ENCODE results near the gene LST1.

LST1 gene

DNA sequence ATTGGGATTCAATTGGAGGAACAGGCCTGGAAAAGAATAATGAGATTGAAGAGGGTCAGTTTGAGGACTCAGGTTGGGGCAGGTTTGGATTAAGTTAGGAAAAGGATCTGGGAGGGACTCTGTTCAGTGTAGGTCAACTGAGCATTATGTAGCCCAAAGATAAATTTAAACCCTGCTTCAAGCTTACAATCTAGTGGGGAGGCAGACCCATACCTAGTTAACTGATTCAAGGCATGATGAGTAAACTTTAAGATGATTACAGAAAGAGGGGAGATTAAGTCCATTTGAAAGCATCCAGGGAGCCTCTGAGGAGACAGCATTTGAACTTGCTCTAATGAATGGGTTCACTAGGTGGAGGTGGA, 25.4 kb upstream of the LST1 start:
- DNase-seq, result no peak

- DNase-seq, result peak; percentile 44
These were observed 18.3 kb upstream of the LST1 start for GRCh38 chr6:31567531-31568370.

DNA sequence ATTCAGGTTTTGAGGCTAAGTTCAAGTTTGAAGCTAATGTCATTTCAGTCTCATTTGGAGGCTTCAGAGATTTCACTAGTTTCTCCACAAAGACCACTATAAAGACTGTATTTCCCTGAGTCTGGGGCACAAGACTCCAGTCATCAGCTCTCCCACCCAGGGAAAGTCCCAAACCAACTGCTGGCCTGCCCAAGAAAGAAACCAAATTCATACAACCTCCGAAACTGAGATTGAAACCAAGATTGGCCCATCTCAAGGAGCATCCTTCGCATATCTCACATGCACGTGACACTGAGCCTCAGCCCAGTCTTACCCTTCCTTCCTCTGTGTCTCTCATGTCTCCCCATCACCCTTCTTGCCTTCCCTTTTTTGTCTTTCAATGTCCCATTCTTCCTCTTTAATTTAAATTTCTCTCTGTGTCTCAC, 17.5 kb upstream of the LST1 start:
- DNase-seq, result peak; percentile 78

GRCh38 chr6:31569861-31570536, 16.1 kb upstream of the LST1 start:
- DNase-seq, result no peak

- peak; percentile 78 for DNase-seq
These were observed 13.8 kb upstream of the LST1 start, which contains the start of gene LTA for GRCh38 chr6:31572041-31572911. Gene LTA (plus strand): TSS chr6:31572289. CDS start chr6:31572743, 454 bp downstream.

GRCh38 chr6:31573239-31574105, 12.6 kb upstream of the LST1 start:
- DNase-seq, result no peak

- no peak for DNase-seq
These were observed 11.7 kb upstream of the LST1 start for GRCh38 chr6:31574106-31575061.

DNA sequence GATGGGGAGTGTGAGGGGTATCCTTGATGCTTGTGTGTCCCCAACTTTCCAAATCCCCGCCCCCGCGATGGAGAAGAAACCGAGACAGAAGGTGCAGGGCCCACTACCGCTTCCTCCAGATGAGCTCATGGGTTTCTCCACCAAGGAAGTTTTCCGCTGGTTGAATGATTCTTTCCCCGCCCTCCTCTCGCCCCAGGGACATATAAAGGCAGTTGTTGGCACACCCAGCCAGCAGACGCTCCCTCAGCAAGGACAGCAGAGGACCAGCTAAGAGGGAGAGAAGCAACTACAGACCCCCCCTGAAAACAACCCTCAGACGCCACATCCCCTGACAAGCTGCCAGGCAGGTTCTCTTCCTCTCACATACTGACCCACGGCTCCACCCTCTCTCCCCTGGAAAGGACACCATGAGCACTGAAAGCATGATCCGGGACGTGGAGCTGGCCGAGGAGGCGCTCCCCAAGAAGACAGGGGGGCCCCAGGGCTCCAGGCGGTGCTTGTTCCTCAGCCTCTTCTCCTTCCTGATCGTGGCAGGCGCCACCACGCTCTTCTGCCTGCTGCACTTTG, 10.7 kb upstream of the LST1 start, which contains the start of gene TNF:
TNF (plus strand) TSS at position 231 of the 567 bp plus-strand sequence; CDS start at position 408, 177 bp downstream.
- peak; percentile 88 for DNase-seq

GRCh38 chr6:31575952-31576685, 10.0 kb upstream of the LST1 start:
- no peak for DNase-seq

DNA sequence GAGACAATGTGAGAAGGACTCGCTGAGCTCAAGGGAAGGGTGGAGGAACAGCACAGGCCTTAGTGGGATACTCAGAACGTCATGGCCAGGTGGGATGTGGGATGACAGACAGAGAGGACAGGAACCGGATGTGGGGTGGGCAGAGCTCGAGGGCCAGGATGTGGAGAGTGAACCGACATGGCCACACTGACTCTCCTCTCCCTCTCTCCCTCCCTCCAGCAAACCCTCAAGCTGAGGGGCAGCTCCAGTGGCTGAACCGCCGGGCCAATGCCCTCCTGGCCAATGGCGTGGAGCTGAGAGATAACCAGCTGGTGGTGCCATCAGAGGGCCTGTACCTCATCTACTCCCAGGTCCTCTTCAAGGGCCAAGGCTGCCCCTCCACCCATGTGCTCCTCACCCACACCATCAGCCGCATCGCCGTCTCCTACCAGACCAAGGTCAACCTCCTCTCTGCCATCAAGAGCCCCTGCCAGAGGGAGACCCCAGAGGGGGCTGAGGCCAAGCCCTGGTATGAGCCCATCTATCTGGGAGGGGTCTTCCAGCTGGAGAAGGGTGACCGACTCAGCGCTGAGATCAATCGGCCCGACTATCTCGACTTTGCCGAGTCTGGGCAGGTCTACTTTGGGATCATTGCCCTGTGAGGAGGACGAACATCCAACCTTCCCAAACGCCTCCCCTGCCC, 9.0 kb upstream of the LST1 start:
- peak; percentile 53 for DNase-seq

DNA sequence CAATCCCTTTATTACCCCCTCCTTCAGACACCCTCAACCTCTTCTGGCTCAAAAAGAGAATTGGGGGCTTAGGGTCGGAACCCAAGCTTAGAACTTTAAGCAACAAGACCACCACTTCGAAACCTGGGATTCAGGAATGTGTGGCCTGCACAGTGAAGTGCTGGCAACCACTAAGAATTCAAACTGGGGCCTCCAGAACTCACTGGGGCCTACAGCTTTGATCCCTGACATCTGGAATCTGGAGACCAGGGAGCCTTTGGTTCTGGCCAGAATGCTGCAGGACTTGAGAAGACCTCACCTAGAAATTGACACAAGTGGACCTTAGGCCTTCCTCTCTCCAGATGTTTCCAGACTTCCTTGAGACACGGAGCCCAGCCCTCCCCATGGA, 8.5 kb upstream of the LST1 start:
- DNase-seq, result no peak

DNA sequence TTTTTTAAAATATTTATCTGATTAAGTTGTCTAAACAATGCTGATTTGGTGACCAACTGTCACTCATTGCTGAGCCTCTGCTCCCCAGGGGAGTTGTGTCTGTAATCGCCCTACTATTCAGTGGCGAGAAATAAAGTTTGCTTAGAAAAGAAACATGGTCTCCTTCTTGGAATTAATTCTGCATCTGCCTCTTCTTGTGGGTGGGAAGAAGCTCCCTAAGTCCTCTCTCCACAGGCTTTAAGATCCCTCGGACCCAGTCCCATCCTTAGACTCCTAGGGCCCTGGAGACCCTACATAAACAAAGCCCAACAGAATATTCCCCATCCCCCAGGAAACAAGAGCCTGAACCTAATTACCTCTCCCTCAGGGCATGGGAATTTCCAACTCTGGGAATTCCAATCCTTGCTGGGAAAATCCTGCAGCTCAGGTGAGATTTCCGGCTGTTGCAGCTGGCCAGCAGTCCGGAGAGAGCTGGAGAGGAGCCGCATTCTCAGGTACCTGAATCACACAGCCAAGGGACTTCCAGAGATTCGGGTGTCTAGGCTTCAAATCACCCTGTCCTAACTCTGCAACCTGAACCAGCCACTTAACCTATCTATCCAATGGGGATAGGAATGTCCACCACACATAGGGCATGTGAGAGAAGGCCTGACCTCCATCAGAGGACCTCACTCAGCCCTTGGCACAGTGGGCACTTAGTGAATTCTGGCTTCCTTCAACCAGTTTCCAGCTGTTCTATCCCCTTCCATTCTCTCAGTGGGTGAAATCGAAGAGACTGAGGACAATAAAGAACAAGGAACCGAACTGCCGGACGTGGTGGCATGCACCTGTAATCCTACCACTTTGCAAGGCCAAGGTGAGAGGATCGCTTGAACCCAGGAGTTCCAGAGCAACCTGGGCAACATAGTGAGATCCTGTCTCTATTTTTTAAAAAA, 7.6 kb upstream of the LST1 start:
- no peak for DNase-seq

- no peak for DNase-seq
These were observed 7.0 kb upstream of the LST1 start for GRCh38 chr6:31579119-31579505.

DNA sequence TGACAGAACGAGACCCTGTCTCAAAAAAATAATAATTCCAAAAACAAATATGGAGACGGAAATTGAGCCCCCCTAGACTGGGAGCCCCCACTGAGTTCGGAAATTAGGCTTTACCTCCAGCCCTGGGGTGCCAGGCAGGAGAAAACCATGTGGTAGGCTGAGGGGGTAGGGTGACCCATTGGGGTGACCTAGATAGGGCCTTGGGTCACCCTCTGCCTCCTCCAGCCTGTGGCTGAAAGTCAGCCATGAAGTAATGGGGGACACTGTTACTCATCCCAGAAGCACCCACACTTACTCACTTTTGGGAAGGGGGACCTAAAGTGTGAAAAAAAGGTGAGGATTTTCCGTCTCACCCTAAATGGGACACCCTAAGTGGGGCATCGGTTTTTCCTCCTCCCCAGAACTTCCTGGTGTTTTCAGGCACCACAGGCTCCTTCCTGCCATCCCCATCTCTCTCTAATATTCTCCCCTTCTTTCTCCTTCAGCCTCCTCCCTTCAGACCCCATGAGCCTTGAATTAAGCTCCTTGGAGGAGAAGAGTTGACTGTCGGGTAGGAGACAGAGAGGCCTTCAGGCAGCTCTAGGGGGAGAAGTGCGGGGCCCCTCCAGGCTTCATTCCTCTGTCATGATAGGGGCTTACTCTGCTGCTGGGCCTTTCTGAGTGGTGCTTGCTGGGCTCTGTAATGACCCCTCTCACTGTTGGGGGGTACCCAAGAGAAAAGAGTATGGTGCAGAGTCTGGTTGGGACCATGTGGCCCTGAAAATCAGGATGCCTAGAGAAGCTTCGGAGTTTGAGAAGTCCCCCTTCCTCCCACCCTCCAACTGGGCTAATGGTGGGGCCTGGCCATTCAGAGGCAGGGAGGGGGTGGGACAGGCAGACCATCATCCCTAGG, 6.3 kb upstream of the LST1 start:
- DNase-seq, result no peak

GRCh38 chr6:31580438-31580740, 5.7 kb upstream of the LST1 start:
- DNase-seq, result no peak

DNA sequence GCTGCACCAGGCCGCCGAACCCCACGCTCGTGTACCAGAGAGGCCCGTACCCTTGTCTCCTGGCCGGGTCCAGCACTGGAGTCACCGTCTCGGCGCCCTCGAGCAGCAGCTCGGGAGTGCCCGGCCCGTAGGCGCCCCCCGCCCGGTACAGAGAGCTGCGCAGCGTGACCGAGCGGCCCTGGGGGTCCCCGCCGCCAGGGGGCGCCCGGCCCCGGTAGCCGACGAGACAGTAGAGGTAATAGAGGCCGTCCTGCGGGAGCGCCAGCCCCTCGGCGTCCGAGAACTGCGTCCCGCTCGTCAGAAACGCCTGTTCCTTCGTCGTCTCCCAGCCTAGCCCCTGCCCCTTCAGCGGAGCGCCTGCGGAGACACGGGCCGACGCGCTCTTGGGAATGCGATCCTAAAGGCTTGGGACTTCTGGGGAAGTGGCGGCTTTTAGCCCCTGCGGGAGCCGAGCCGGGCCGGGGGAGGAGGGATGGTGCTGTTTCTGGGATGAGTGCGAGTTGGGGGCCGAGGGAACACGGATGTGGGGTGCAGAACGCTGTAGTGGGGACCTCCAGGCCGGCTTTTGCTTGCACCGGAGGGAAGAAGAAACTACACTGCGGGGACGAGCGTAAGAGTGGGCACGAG, 5.2 kb upstream of the LST1 start:
- DNase-seq, result peak; percentile 85
